GM19395 (cell line): Measurements from ENCODE around the gene CSF2.
"Not testable (repeated sequence)": the region's sequence is repeated elsewhere in the genome, so short reads cannot be mapped to it uniquely, and the experiment has no call there.

Experiments
- ATAC-seq: cut with Tn5 transposase; IDR thresholded peaks from one replicate; pipeline ENCODE4 v1.9.1; 2021; ENCODE audit warnings: mild to moderate bottlenecking, moderate library complexity; ENCODE audit not compliant: unreplicated experiment

The CSF2 gene

DNA sequence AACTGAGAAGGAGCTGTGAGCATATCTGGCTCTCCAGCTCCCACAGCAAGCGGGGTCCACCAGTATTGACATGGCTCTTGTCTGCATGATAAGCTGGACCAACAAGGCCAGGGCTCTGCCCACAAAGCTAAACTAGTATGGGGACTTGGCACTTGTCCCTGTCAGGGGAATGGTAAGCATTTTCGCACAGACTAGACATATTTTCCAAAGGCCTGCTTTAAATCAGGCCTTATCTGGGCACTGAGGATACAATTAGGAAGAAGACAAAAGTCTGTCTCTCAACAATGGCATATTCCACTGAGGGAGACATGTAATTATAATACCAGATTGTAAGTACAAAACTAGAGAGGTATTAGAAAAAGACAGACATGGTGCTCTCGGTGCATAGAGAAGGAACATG is 32.1 kb downstream of the CSF2 start:
- ATAC-seq = no peak

- ATAC-seq = not testable (repeated sequence)
Measured at GRCh38 chr5:132108495-132108894, 34.9 kb downstream of the CSF2 start.

DNA sequence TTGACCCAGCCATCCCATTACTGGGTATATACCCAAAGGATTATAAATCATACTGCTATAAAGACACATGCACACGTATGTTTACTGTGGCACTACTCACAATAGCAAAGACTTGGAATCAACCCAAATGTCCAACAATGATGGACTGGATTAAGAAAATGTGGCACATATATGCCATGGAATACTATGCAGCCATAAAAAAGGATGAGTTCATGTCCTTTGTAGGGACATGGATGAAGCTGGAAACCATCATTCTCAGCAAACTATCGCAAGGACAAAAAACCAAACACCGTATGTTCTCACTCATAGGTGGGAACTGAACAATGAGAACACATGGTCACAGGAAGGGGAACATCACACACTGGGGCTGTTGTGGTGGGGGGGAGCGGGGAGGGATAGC is 35.4 kb downstream of the CSF2 start:
- ATAC-seq = not testable (repeated sequence)

DNA sequence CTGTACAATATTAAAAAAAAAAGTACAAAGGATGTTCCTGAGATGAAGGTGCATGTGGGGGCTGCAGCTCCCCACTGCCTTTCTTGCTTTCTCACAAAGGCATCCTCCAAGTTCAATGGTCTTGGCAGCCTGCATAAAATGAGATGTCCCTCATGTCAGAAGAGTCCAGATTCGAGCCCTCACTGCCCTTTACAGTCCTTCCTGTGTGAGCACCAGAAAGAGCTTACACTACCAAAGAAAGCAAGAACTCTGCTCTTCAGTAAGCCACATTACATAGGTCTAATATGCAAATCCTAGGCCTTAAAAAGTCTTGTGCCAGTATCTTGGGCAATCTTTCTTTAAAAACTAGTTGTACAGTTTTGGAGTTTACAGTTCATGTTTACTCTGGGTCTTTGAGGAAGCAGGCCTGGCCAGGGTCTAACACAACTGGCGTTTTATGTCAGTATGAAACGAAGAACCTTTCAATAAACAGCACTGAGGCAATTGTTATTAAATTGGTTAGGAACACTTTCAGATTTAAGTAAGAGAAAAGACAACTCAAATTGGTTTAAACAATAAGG is 36.0 kb downstream of the CSF2 start:
- ATAC-seq = no peak

GRCh38 chr5:132110195-132110594 is 36.6 kb downstream of the CSF2 start:
- ATAC-seq = no peak

DNA sequence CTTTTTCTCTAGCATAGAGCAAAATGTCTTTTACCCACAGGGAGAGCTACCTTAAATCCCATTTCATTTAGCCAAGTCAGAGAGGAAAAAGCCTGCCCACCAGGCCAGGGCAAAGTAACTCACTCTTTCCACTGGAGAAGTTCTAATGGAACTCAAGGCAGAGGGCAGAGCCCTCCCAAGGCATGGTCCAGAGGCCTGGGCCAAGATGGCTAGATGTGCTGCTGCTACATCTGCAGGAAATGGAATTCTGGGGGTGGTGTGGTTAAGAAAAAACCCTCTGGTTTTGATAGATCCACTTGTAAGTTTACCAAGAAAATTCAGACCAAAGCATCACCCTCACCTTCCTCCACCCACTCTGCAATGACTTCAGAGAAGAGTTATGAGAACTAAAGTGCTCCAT is 37.3 kb downstream of the CSF2 start:
- no peak for ATAC-seq

GRCh38 chr5:132112111-132112510 is 38.5 kb downstream of the CSF2 start:
- ATAC-seq = no peak

- no peak for ATAC-seq
Measured at GRCh38 chr5:132114150-132115121, 40.8 kb downstream of the CSF2 start.

- no peak for ATAC-seq
Measured at GRCh38 chr5:132115375-132115774, 41.8 kb downstream of the CSF2 start.

GRCh38 chr5:132116072-132116471 is 42.5 kb downstream of the CSF2 start:
- no peak for ATAC-seq

DNA sequence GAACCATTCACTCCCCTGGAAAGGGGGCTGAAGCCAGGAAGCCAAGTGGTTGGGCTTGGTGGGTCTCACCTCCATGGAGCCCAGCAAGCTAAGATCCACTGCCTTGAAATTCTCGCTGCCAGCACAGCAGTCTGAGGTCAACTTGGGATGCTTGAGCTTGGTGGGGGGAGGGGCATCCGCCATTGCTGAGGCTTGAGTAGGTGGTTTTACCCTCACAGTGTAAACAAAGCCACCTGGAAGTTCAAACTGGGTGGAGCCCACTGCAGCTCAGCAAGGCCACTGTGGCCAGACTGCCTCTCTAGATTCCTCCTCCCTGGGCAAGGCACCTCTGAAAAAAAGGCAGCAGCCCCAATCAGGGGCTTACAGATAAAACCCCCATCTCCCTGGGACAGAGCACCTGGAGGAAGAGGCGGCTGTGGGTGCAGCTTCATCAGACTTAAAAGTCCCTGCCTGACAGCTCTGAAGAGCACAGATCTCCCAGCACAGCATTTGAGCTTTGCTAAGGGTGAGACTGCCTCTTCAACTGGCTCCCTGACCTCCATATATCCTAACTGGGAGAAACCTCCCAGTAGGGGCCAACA is 43.4 kb downstream of the CSF2 start:
- not testable (repeated sequence) for ATAC-seq

DNA sequence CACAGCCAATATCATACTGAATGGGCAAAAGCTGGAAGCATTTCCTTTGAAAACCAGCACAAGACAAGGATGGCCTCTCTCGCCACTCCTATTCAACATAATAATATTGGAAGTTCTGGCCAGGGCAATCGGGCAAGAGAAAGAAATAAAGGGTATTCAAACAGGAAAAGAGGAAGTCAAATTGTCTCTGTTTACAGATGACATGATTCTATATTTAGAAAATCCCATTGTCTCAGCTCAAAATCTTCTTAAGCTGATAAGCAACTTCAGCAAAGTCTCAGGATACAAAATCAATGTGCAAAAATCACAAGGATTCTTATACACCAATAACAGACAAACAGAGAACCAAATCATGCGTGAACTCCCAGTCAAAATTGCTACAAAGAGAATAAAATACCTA is 47.1 kb downstream of the CSF2 start:
- ATAC-seq = not testable (repeated sequence)

DNA sequence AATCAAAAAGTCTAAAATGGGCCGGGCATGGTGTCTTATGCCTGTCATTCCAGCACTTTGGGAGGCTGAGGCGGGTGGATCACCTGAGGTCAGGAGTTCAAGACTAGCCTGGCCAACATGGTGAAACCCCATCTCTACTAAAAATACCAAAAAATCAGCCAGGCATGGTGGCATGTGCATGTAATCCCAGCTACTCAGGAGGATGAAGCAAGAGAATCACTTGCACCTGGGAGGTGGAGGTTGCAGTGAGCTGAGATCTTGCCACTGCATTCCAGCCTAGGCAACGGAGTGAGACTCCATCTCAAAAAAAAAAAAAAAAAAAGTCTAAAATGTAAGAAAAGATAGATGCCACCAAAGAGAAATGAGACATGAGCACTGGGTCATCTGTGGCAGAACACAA is 49.4 kb downstream of the CSF2 start:
- ATAC-seq = not testable (repeated sequence)

DNA sequence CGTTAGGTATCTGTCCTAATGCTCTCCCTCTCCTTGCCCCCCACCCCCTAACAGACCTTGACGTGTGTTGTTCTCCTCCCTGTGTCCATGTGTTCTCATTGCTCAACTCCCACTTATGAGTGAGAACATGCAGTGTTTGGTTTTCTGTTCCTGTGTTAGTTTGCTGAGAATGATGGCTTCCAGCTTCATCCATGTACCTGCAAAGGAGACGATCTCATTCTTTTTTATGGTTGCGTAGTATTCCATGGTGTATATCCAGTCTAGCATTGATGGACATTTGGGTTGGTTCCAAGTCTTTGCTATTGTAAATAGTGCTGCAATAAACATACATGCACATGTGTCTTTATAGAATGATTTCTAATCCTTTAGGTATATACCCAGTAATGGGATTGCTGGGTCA is 50.0 kb downstream of the CSF2 start:
- ATAC-seq = not testable (repeated sequence)
